MCF 10A (cell line): ENCODE data around the gene ZNF625. TPM values are rescaled to one million over a fixed set of nuclear protein-coding genes. Genes with fewer than 3 reads are reported as not detected.

ENCODE experiments used
- BruUV-seq: library from RNA; stranded (reverse); fragments of 400-500 nt; replicated peaks from 2 replicates; lab custom pipeline; 2021; lab: Mats Ljungman, UMichigan
- CTCF ChIA-PET: fragments of 300-600 bp; sonication (Branson Sonifier 250); formaldehyde crosslinking; extraction: SDS; loops from one replicate; lab custom pipeline; 2021; ENCODE audit warnings: antibody characterized with exemption, inconsistent platforms; lab: Yijun Ruan, JAX
- POLR2A ChIA-PET: fragments of 300-600, 350-650 bp; sonication (Branson Sonifier 250); formaldehyde crosslinking; extraction: SDS; loops from one replicate; lab custom pipeline; 2020; ENCODE audit warnings: antibody characterized with exemption, inconsistent platforms; lab: Yijun Ruan, JAX
- DNase-seq: peaks from one replicate; pipeline ENCODE4 v3.0.0-alpha.2; 2018; ENCODE audit not compliant: unreplicated experiment
- H3K27ac Mint-ChIP-seq: one replicate; pipeline ENCODE4 v1.8.0; 2022; ENCODE audit warnings: mild to moderate bottlenecking, low read depth, mixed read lengths; ENCODE audit not compliant: unreplicated experiment
- H3K27me3 Mint-ChIP-seq: one replicate; pipeline ENCODE4 v1.8.0; 2022; ENCODE audit warnings: mixed read lengths; ENCODE audit not compliant: insufficient read depth, unreplicated experiment
- H3K36me3 Mint-ChIP-seq: one replicate; pipeline ENCODE4 v1.8.0; 2022; ENCODE audit warnings: mild to moderate bottlenecking, moderate library complexity, mixed read lengths; ENCODE audit not compliant: insufficient read depth, unreplicated experiment
- H3K4me1 Mint-ChIP-seq: one replicate; pipeline ENCODE4 v1.8.0; 2022; ENCODE audit warnings: mixed read lengths; ENCODE audit not compliant: insufficient read depth, unreplicated experiment
- H3K4me3 Mint-ChIP-seq: one replicate; pipeline ENCODE4 v1.8.0; 2022; ENCODE audit warnings: mild to moderate bottlenecking, moderate library complexity, mixed read lengths; ENCODE audit not compliant: unreplicated experiment
- H3K9me3 Mint-ChIP-seq: one replicate; pipeline ENCODE4 v1.8.0; 2022; ENCODE audit warnings: mixed read lengths; ENCODE audit not compliant: unreplicated experiment
- CTCF ChIP-seq: fragments of 200-600 bp; IDR thresholded peaks from one replicate; pipeline ENCODE4 v1.8.0; 2022; ENCODE audit warnings: antibody characterized with exemption, mild to moderate bottlenecking; ENCODE audit not compliant: unreplicated experiment
- intact Hi-C: fragments of 100-400 bp; cut with micrococcal nuclease; formaldehyde crosslinking; loops from 2 replicates; pipeline ENCODE4 v1.14.1; 2022
- total RNA-seq: library from RNA; stranded (reverse); gene quantifications from 2 replicates; pipeline ENCODE4 v1.2.3, GENCODE V29; 2022

ZNF625 gene
- total RNA-seq, 1 experiment from 2014 or later = not detected

GRCh38 chr19:12117201-12117970 is 39.1 kb downstream of the ZNF625 start:
- intact Hi-C loops = no loop called here
- Mint-ChIP-seq H3K4me1 (no peaks in the 10 kb centered on the region), H3K36me3 (no peaks in the 10 kb centered on the region), H3K27me3 (no peaks in the 10 kb centered on the region), H3K9me3 (peaks cover 6% of the 10 kb centered on the region), H3K27ac (no peak overlapping the region), H3K4me3 (no peak overlapping the region)
- POLR2A ChIA-PET = no interaction called here
- TF ChIP-seq CTCF = no peak
- DNase-seq = no peak
- no TSS peak for BruUV-seq
- CTCF ChIA-PET = interaction anchor here (0.5 kb wide), 1 partner anchor 19 kb away, joined by 3 read pairs; no protein-coding TSS in a partner anchor

- peaks cover 19% of the 10 kb centered on the region for H3K9me3 Mint-ChIP-seq
- H3K36me3 Mint-ChIP-seq = no peaks in the 10 kb centered on the region
- no peaks in the 10 kb centered on the region for H3K27me3 Mint-ChIP-seq
- no peak overlapping the region for H3K27ac Mint-ChIP-seq
- no peaks in the 10 kb centered on the region for H3K4me1 Mint-ChIP-seq
- intact Hi-C loops = no loop called here
- BruUV-seq = no TSS peak
- CTCF ChIA-PET = no interaction called here
- no peak overlapping the region for H3K4me3 Mint-ChIP-seq
- DNase-seq = no peak
- TF ChIP-seq CTCF = no peak
- POLR2A ChIA-PET = interaction anchor here (0.6 to 1.3 kb wide), 2 partner anchors 15 to 376 kb away, joined by 3 read pairs; no protein-coding TSS in a partner anchor
These were observed 43.4 kb downstream of the ZNF625 start for GRCh38 chr19:12113121-12113520.

GRCh38 chr19:12112701-12113100 is 43.8 kb downstream of the ZNF625 start:
- H3K4me3 Mint-ChIP-seq = no peak overlapping the region
- CTCF ChIA-PET = no interaction called here
- no peaks in the 10 kb centered on the region for H3K4me1 Mint-ChIP-seq
- no peak overlapping the region for H3K27ac Mint-ChIP-seq
- no peaks in the 10 kb centered on the region for H3K36me3 Mint-ChIP-seq
- peaks cover 19% of the 10 kb centered on the region for H3K9me3 Mint-ChIP-seq
- intact Hi-C loops = no loop called here
- H3K27me3 Mint-ChIP-seq = no peaks in the 10 kb centered on the region
- no peak for TF ChIP-seq CTCF
- no peak for DNase-seq
- POLR2A ChIA-PET = interaction anchor here (1.3 kb wide), 1 partner anchor 376 kb away, joined by 3 read pairs; no protein-coding TSS in a partner anchor
- BruUV-seq = no TSS peak

- no peak for TF ChIP-seq CTCF
- no peaks in the 10 kb centered on the region for H3K27me3 Mint-ChIP-seq
- H3K36me3 Mint-ChIP-seq = no peaks in the 10 kb centered on the region
- no peak overlapping the region for H3K27ac Mint-ChIP-seq
- BruUV-seq = no TSS peak
- DNase-seq = no peak
- CTCF ChIA-PET = no interaction called here
- intact Hi-C loops = no loop called here
- no peaks in the 10 kb centered on the region for H3K4me1 Mint-ChIP-seq
- no peak overlapping the region for H3K4me3 Mint-ChIP-seq
- POLR2A ChIA-PET = interaction anchor here (1.3 kb wide), 1 partner anchor 375 kb away, joined by 3 read pairs; no protein-coding TSS in a partner anchor
- H3K9me3 Mint-ChIP-seq = peaks cover 19% of the 10 kb centered on the region
These were observed 44.4 kb downstream of the ZNF625 start for GRCh38 chr19:12111943-12112637.
